SK-N-SH (cell line): ENCODE measurements around the gene USP13. TPM values are rescaled to one million over a fixed set of nuclear protein-coding genes. Genes with fewer than 3 reads are reported as not detected.
A peak's percentile ranks its signal among the peaks of the same experiment; 100 is the strongest.
"Not testable (repeated sequence)": the region's sequence is repeated elsewhere in the genome, so short reads cannot be mapped to it uniquely, and the experiment has no call there.

ENCODE experiments used
- CTCF ChIA-PET: fragments of 300-600, 350-600 bp; formaldehyde crosslinking; extraction: SDS; loops from one replicate; lab custom pipeline; 2021; lab: Yijun Ruan, JAX
- POLR2A ChIA-PET: fragments of 350-600 bp; sonication (Branson Sonifier 250); formaldehyde crosslinking; extraction: SDS; loops from one replicate; lab custom pipeline; 2020; ENCODE audit warnings: antibody characterized with exemption, inconsistent platforms; lab: Yijun Ruan, JAX
- DNase-seq: peaks from one replicate; pipeline ENCODE4 v3.0.0; 2012
- H2AFZ ChIP-seq: fragments of 200-600 bp; sonication (generic); 2 replicates; pipeline ENCODE4 v1.8.1; 2016; ENCODE audit warnings: antibody characterized with exemption, mild to moderate bottlenecking, low read depth
- H3F3A ChIP-seq: fragments of 200-600 bp; sonication (generic); replicated peaks from 2 replicates; pipeline ENCODE3; 2016; ENCODE audit warnings: antibody characterized with exemption, mild to moderate bottlenecking; ENCODE audit not compliant: insufficient read depth
- H3K27ac ChIP-seq, 2 experiments: fragments of 200-500 bp in 1 of 2; fragments of 200-600 bp in 1 of 2; sonication (Bioruptor generic) in 1 of 2; sonication (generic), shearing (Covaris generic) in 1 of 2; 2 replicates each; pipeline versions ENCODE4 v1.5.1 to v1.6.1; 2014 to 2016; ENCODE audit warnings: low read depth in 2 of 2, inconsistent platforms in 1 of 2, low read length in 1 of 2, mild to moderate bottlenecking in 1 of 2, mixed read lengths in 1 of 2
- H3K27me3 ChIP-seq: fragments of 200-600 bp; sonication (generic), shearing (Covaris generic); 2 replicates; pipeline ENCODE4 v1.6.1; 2016; ENCODE audit warnings: mixed run types; ENCODE audit not compliant: insufficient read depth
- H3K36me3 ChIP-seq, 2 experiments: fragments of 200-500 bp in 1 of 2; fragments of 200-600 bp in 1 of 2; sonication (Bioruptor generic) in 1 of 2; sonication (generic) in 1 of 2; replicated peaks in 1 of 2; 2 replicates each; pipeline versions ENCODE3 to v1.5.1; 2014 to 2016; ENCODE audit warnings: low read length in 1 of 2, mild to moderate bottlenecking in 1 of 2; ENCODE audit not compliant: insufficient read depth in 2 of 2, control insufficient read depth in 1 of 2
- H3K4me1 ChIP-seq, 2 experiments: fragments of 200-500 bp in 1 of 2; fragments of 200-600 bp in 1 of 2; sonication (Bioruptor generic) in 1 of 2; sonication (generic), shearing (Covaris generic) in 1 of 2; 2 replicates each; pipeline versions ENCODE4 v1.5.1 to v1.6.1; 2014 to 2016; ENCODE audit warnings: low read depth in 1 of 2, low read length in 1 of 2, mixed run types in 1 of 2; ENCODE audit not compliant: insufficient read depth in 2 of 2, control insufficient read depth in 1 of 2
- H3K4me2 ChIP-seq: fragments of 200-600 bp; sonication (generic), shearing (Covaris generic); 2 replicates; pipeline ENCODE4 v1.6.1; 2017; ENCODE audit warnings: mixed run types
- H3K4me3 ChIP-seq, 2 experiments: fragments of 200-500 bp in 1 of 2; fragments of 200-600 bp in 1 of 2; sonication (Bioruptor generic) in 1 of 2; sonication (generic), shearing (Covaris generic) in 1 of 2; 2 replicates each; pipeline versions ENCODE4 v1.5.1 to v1.8.1; 2014 to 2016; ENCODE audit warnings: low read depth in 2 of 2, inconsistent platforms in 1 of 2, low read length in 1 of 2, mild to moderate bottlenecking in 1 of 2, mixed read lengths in 1 of 2, moderate library complexity in 1 of 2
- H3K79me2 ChIP-seq: fragments of 200-600 bp; sonication (generic); 2 replicates; pipeline ENCODE4 v1.8.1; 2017; ENCODE audit warnings: mild to moderate bottlenecking; ENCODE audit not compliant: insufficient read depth
- H3K9ac ChIP-seq: fragments of 200-600 bp; sonication (generic); 2 replicates; pipeline ENCODE4 v1.6.1; 2017; ENCODE audit warnings: mixed run types
- H3K9me2 ChIP-seq: fragments of 200-600 bp; sonication (generic); 2 replicates; pipeline ENCODE4 v1.6.1; 2017; ENCODE audit warnings: mixed run types
- H3K9me3 ChIP-seq: fragments of 200-600 bp; sonication (generic); 2 replicates; pipeline ENCODE4 v1.6.1; 2017; ENCODE audit warnings: mixed run types, mild to moderate bottlenecking, moderate library complexity
- H4K20me1 ChIP-seq: fragments of 200-600 bp; sonication (generic); 2 replicates; pipeline ENCODE4 v1.6.1; 2017; ENCODE audit warnings: mild to moderate bottlenecking, mixed run types; ENCODE audit not compliant: insufficient read depth
- CTCF ChIP-seq: fragments of 200-600 bp; sonication (generic); IDR thresholded peaks from 2 replicates; pipeline ENCODE4 v1.6.1; 2017; ENCODE audit warnings: antibody characterized with exemption, mild to moderate bottlenecking, moderate library complexity
- FOXM1 ChIP-seq: IDR thresholded peaks from 2 replicates; pipeline ENCODE4 v1.4.0; 2012; ENCODE audit warnings: low read depth, mild to moderate bottlenecking
- GATA2 ChIP-seq: sonication (generic); formaldehyde crosslinking; IDR thresholded peaks from 2 replicates; pipeline ENCODE4 v1.5.0; 2020; ENCODE audit warnings: mild to moderate bottlenecking, missing genetic modification reagents
- IRF3 ChIP-seq: fragments of 150-350 bp; IDR thresholded peaks from 2 replicates; pipeline ENCODE4 v1.6.1; 2016; ENCODE audit warnings: mild to moderate bottlenecking, low read depth, low read length
- MAX ChIP-seq: IDR thresholded peaks from 2 replicates; pipeline ENCODE4 v1.4.0; 2012; ENCODE audit warnings: low read depth
- MXI1 ChIP-seq: IDR thresholded peaks from 2 replicates; pipeline ENCODE4 v1.6.1; 2012; ENCODE audit warnings: mild to moderate bottlenecking, low read depth, low read length, improper control_type of control experiment
- RFX5 ChIP-seq: IDR thresholded peaks from 2 replicates; pipeline ENCODE4 v1.6.1; 2012; ENCODE audit warnings: mild to moderate bottlenecking, improper control_type of control experiment, low read length
- SMC3 ChIP-seq: IDR thresholded peaks from 2 replicates; pipeline ENCODE4 v1.6.1; 2012; ENCODE audit warnings: low read depth, low read length, improper control_type of control experiment
- USF2 ChIP-seq: fragments of 150-350 bp; IDR thresholded peaks from 2 replicates; pipeline ENCODE4 v1.6.1; 2017; ENCODE audit warnings: antibody characterized with exemption, low read length, low read depth, borderline replicate concordance
- ZBTB33 ChIP-seq: IDR thresholded peaks from 2 replicates; pipeline ENCODE4 v1.4.0; 2012; ENCODE audit warnings: low read depth, borderline replicate concordance
- WGBS: methylation state at CpG from one replicate; pipeline ENCODE4 v1.1.6; 2017; ENCODE audit warnings: low lambda C conversion rate; 5-methylcytosine and 5-hydroxymethylcytosine counted together
- polyA plus RNA-seq, 3 experiments: library from polyadenylated mRNA; depleted of rRNA; stranded (reverse); fragments of >200 nt; gene quantifications; 2 replicates each; pipeline ENCODE4 v1.2.3, GENCODE V29; 2012

The USP13 gene
- polyA plus RNA-seq, 1 of the 3 experiments (the other 2 are of a cell fraction), result 8.2 TPM

- no peaks in the 10 kb centered on the region for H3K9me2 ChIP-seq
- ChIA-PET POLR2A (no interaction called here), CTCF (no interaction called here)
- DNase-seq, result no peak
- H3K36me3 ChIP-seq, result peaks cover 0 to 24% of the 10 kb centered on the region in 2 experiments
- peaks cover 6% of the 10 kb centered on the region for H3F3A ChIP-seq
- peaks cover 0 to 14% of the 10 kb centered on the region in 2 experiments; a peak in 3 of 4 replicates for H3K4me1 ChIP-seq
- no peaks in the 10 kb centered on the region for H3K9me3 ChIP-seq
- WGBS, result 40% methylated on average over 4 of the region's 4 CpGs
- peaks cover 8% of the 10 kb centered on the region for H4K20me1 ChIP-seq
- no peak overlapping the region for H2AFZ ChIP-seq
- no peaks in the 10 kb centered on the region for H3K27me3 ChIP-seq
- no peak overlapping the region for H3K27ac ChIP-seq
- H3K4me3 ChIP-seq, result no peak overlapping the region
- H3K9ac ChIP-seq, result no peak overlapping the region
- H3K79me2 ChIP-seq, result peaks cover 95% of the 10 kb centered on the region
- TF ChIP-seq CTCF (no peak), GATA2 (CRISPR knock-in tag) (0 out of 2 replicates have a peak, but pooled peaks have one; percentile 12)
- H3K4me2 ChIP-seq, result no peak overlapping the region
These were observed 29.7 kb downstream of the USP13 start for GRCh38 chr3:179682426-179683080.

- WGBS, result 90% methylated on average over 5 of the region's 5 CpGs
- Histone ChIP-seq H3K4me1 (peaks cover 2 to 14% of the 10 kb centered on the region in 2 experiments; a peak in 3 of 4 replicates), H3K79me2 (peaks cover 95% of the 10 kb centered on the region), H3K36me3 (peaks cover 0 to 26% of the 10 kb centered on the region in 2 experiments)
- DNase-seq, H2AFZ ChIP-seq, CTCF ChIA-PET, H3F3A ChIP-seq, H3K9me3 ChIP-seq, H3K27me3 ChIP-seq, H4K20me1 ChIP-seq, H3K27ac ChIP-seq, H3K9ac ChIP-seq, H3K4me2 ChIP-seq, POLR2A ChIA-PET, H3K4me3 ChIP-seq, H3K9me2 ChIP-seq: not testable (repeated sequence)
These were observed 30.4 kb downstream of the USP13 start for GRCh38 chr3:179683286-179683685.

GRCh38 chr3:179687967-179688535 lies 35.2 kb downstream of the USP13 start:
- 78% methylated on average over 4 of the region's 4 CpGs for WGBS
- H3K79me2 ChIP-seq, result peaks cover 91% of the 10 kb centered on the region
- peaks cover 5% of the 10 kb centered on the region; the same call in 1 of the 2 replicates for H4K20me1 ChIP-seq
- H3K36me3 ChIP-seq, result peaks cover 0 to 48% of the 10 kb centered on the region in 2 experiments
- DNase-seq, result no peak
- peaks cover 7% of the 10 kb centered on the region for H3F3A ChIP-seq
- H3K9ac ChIP-seq, result no peak overlapping the region
- POLR2A ChIA-PET, result no interaction called here
- H3K9me3 ChIP-seq, result no peaks in the 10 kb centered on the region
- H3K4me2 ChIP-seq, result no peak overlapping the region
- no peaks in the 10 kb centered on the region for H3K27me3 ChIP-seq
- no peak overlapping the region for H3K27ac ChIP-seq
- H2AFZ ChIP-seq, result no peak overlapping the region
- CTCF ChIA-PET, result interaction anchor here (1.1 kb wide), 1 partner anchor 36 kb away, joined by 3 read pairs; the partner anchor contains the start of gene USP13
- peaks cover under 1 to 8% of the 10 kb centered on the region in 2 experiments; a peak in 2 of 4 replicates for H3K4me1 ChIP-seq
- no peaks in the 10 kb centered on the region for H3K9me2 ChIP-seq
- no peak overlapping the region for H3K4me3 ChIP-seq
- no peak for TF ChIP-seq FOXM1
- TF ChIP-seq RFX5, result no peak
- no peak for TF ChIP-seq USF2
- no peak for TF ChIP-seq ZBTB33
- no peak for TF ChIP-seq MXI1
- no peak for TF ChIP-seq GATA2 (CRISPR knock-in tag)
- no peak for TF ChIP-seq MAX
- TF ChIP-seq IRF3, result no peak
- no peak for TF ChIP-seq SMC3
